Kidney (tissue), 14 donors: ENCODE results near the gene LOX. TPM values are rescaled to one million over a fixed set of nuclear protein-coding genes. Genes with fewer than 3 reads are reported as not detected.

Experiments
- DNase-seq, 5 donors: peaks; one replicate each; pipeline ENCODE4 v3.0.0-alpha.2; 2013 to 2020
- FAIRE-seq: peaks from 2 replicates; lab custom pipeline; 2012; peaks lifted over from hg19 to GRCh38; lab: Jason Lieb, UNC
- H3K27ac ChIP-seq, 2 donors: one replicate each; pipeline ENCODE4 v1.7.0; 2013; ENCODE audit warnings: low read depth in 2 of 2, low read length in 2 of 2, inconsistent platforms in 1 of 2
- H3K27me3 ChIP-seq: one replicate; pipeline ENCODE4 v1.7.1; 2013; ENCODE audit warnings: low read length, inconsistent platforms; ENCODE audit not compliant: control insufficient read depth, insufficient read depth
- H3K36me3 ChIP-seq, 3 donors: one replicate each; pipeline versions ENCODE4 v1.7.0 to v1.7.1; 2013; ENCODE audit warnings: low read length in 3 of 3, control low read depth in 1 of 3, inconsistent platforms in 1 of 3; ENCODE audit not compliant: insufficient read depth in 3 of 3, control insufficient read depth in 2 of 3
- H3K4me1 ChIP-seq, 3 donors: one replicate each; pipeline versions ENCODE4 v1.7.0 to v1.7.1; 2013; ENCODE audit warnings: low read length in 3 of 3, inconsistent platforms in 1 of 3, low read depth in 1 of 3; ENCODE audit not compliant: control insufficient read depth in 2 of 3, insufficient read depth in 2 of 3
- H3K4me3 ChIP-seq, 3 donors: one replicate each; pipeline versions ENCODE4 v1.7.0 to v1.8.1; 2013; ENCODE audit warnings: low read length in 3 of 3, control low read depth in 1 of 3, inconsistent platforms in 1 of 3
- H3K9ac ChIP-seq, 3 donors: one replicate each; pipeline versions ENCODE4 v1.7.0 to v1.7.1; 2013; ENCODE audit warnings: low read length in 3 of 3, control low read depth in 1 of 3, inconsistent platforms in 1 of 3
- H3K9me3 ChIP-seq, 3 donors: one replicate each; pipeline versions ENCODE4 v1.7.0 to v1.7.1; 2013; ENCODE audit warnings: low read length in 3 of 3, control low read depth in 1 of 3, inconsistent platforms in 1 of 3; ENCODE audit not compliant: control insufficient read depth in 2 of 3, insufficient read depth in 1 of 3
- intact Hi-C: fragments of 100-400 bp; cut with DNase I; formaldehyde crosslinking; loops from one replicate; pipeline ENCODE4 v1.11.1; 2022
- polyA plus RNA-seq: library from polyadenylated mRNA; stranded (reverse); fragments of 350-450 nt; fragmentation: Illumina TruSeq; extraction: RNeasy Lipid Tissue Mini Kit (QIAGEN cat#74804); gene quantifications from one replicate; pipeline ENCODE4 v1.2.3, GENCODE V29; 2014; ENCODE audit warnings: low read depth, low replicate concordance; ENCODE audit not compliant: insufficient read depth
- total RNA-seq: library from RNA; stranded (reverse); fragmentation: NEBNext Ultra II Directional; extraction: Animal tissue kit (Norgen Biotek cat#: 25700); gene quantifications from one replicate; pipeline ENCODE4 v1.2.1, GENCODE V29; 2021
- TF ChIP-seq, protein P1 (sequence below): IDR thresholded peaks from 3 replicates; pipeline ENCODE4 v1.5.1; 2012; ENCODE audit warnings: mild to moderate bottlenecking, moderate library complexity, borderline replicate concordance; ENCODE audit not compliant: insufficient read depth; ENCODE audit errors: extremely low read depth
- donor health status: control.
- donor health status: control.
- donor health status: control.
- donor health status: control.
- donor health status: control.
- donor health status: DM: yes; HTN: yes; CAD: no.
- donor health status: Normal renal cell carcinoma (clear cell type).

LOX gene
- total and polyA plus RNA-seq, 2 donors from 2014 or later, result 3.4 to 9.2 TPM

DNA sequence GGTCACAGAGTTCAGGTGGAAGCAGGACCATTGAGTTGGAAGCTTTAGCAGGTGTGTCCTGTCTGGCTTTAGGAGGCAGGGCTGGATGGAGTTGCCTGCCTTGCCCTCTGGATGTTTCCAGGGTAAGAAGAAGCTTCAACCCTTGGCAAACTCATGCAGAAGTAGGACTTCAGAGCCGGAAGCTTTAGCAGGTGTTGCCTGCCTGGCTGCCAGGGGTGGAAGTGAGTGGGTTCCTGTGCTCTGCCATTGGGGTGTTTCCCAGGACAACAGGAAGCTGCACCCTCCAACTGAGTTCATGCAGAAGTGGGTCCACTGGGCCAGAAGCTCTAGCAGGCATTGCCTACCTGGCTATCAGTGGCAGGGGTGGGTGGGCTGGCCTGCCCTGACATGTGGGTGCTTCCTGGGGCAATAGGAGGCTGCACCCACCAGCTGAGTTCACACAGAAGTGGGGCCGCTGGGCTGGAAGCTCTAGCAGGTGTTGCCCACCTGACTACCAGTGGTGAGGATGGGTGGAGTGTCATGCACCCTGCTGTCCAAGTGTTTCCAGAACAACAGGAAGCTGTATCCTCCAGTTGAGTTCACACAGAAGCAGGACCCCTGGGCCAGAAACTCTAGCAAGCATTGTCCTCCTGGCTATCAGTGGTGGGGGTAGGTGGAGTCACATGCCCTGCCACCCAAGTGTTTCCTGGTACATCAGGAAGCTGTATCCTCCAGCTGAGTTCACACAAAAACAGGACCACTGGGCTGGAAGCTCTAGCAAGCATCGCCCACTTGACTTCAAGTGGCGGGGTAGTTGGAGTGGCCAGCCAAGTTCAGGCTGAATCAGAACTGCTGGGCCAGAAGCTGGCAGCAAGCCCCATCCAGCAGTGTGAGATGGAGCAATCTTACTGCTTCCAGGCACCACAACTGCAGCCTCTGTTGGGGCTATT lies 24.6 kb downstream of the LOX start:
- TF ChIP-seq, protein P1, sequence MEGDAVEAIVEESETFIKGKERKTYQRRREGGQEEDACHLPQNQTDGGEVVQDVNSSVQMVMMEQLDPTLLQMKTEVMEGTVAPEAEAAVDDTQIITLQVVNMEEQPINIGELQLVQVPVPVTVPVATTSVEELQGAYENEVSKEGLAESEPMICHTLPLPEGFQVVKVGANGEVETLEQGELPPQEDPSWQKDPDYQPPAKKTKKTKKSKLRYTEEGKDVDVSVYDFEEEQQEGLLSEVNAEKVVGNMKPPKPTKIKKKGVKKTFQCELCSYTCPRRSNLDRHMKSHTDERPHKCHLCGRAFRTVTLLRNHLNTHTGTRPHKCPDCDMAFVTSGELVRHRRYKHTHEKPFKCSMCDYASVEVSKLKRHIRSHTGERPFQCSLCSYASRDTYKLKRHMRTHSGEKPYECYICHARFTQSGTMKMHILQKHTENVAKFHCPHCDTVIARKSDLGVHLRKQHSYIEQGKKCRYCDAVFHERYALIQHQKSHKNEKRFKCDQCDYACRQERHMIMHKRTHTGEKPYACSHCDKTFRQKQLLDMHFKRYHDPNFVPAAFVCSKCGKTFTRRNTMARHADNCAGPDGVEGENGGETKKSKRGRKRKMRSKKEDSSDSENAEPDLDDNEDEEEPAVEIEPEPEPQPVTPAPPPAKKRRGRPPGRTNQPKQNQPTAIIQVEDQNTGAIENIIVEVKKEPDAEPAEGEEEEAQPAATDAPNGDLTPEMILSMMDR, result no peak
- Histone ChIP-seq H3K27ac (no peak overlapping the region), H3K4me3 (no peak overlapping the region), H3K36me3 (no peaks in the 10 kb centered on the region), H3K27me3 (no peaks in the 10 kb centered on the region), H3K9ac (no peak overlapping the region), H3K9me3 (no peaks in the 10 kb centered on the region), H3K4me1 (no peaks in the 10 kb centered on the region)
- intact Hi-C loops, result no loop called here
- FAIRE-seq, result no peak
- peak in 1 of 5 donors; percentile 59 for DNase-seq

DNA sequence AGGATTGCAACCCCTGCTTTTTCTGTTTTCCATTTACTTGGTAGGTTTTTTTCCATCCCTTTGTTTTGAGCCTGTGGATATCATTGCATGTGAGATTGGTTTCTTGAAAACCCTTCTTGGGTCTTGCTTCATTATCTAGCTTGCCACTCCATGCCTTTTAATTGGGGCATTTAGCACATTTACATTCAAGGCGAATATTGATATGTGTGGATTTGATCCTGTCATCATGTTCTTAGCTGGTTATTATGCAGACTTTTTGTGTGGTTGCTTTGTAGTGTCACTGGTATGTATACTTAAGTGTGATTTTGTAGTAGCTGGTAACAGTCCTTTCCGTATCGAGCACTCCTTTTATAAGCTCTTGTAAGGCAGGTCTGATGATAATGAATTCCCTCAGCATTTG lies 26.5 kb downstream of the LOX start:
- TF ChIP-seq, protein P1, result no peak
- H3K9me3 ChIP-seq, result no peaks in the 10 kb centered on the region
- H3K27ac ChIP-seq, result no peak overlapping the region
- FAIRE-seq, result no peak
- no peaks in the 10 kb centered on the region for H3K27me3 ChIP-seq
- H3K4me3 ChIP-seq, result no peak overlapping the region
- H3K4me1 ChIP-seq, result no peaks in the 10 kb centered on the region
- no peak overlapping the region for H3K9ac ChIP-seq
- intact Hi-C loops, result no loop called here
- no peaks in the 10 kb centered on the region for H3K36me3 ChIP-seq
- no peak for DNase-seq

DNA sequence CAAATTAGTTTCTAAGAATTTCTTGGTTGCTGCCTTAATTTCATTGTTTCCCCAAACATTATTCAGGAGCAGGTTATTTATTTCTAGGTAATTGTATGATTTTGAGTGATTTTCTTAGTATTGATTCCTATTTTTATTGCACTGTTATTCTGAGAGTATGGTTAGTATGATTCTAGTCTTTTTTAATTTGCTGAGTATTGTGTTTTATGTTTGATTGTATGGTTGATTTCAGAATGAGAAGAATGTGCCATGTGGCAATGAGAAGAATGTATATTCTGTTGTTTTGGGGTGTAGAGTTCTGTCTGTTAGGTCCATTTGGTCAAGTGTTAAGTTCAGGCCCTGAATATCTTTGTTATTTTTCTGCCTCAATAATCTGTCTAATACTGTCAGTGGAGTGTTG lies 27.1 kb downstream of the LOX start:
- DNase-seq (no peak), FAIRE-seq (no peak)
- H3K4me3 ChIP-seq, result no peak overlapping the region
- no peak overlapping the region for H3K27ac ChIP-seq
- no peaks in the 10 kb centered on the region for H3K27me3 ChIP-seq
- intact Hi-C loops, result no loop called here
- no peaks in the 10 kb centered on the region for H3K4me1 ChIP-seq
- no peaks in the 10 kb centered on the region for H3K36me3 ChIP-seq
- H3K9me3 ChIP-seq, result no peaks in the 10 kb centered on the region
- no peak overlapping the region for H3K9ac ChIP-seq
- TF ChIP-seq, protein P1, result no peak
